ENCODE data around the gene MYRIP.
"Not testable (repeated sequence)": the region's sequence is repeated elsewhere in the genome, so short reads cannot be mapped to it uniquely, and the experiment has no call there.

MYRIP gene

GRCh38 chr3:40055361-40055760 lies 246.0 kb downstream of the MYRIP start:
- Histone ChIP-seq H3K4me3 (ENCODE audit: low read depth, low read length) (no peak overlapping the region), H3K27me3 (ENCODE audit: control insufficient read depth, insufficient read depth, low read length) (no peaks in the 10 kb centered on the region), H3K36me3 (ENCODE audit: control insufficient read depth, insufficient read depth, low read length) (no peaks in the 10 kb centered on the region), H3K9me3 (ENCODE audit: control insufficient read depth, insufficient read depth, low read depth, low read length) (no peaks in the 10 kb centered on the region), H3K27ac (ENCODE audit: low read depth, low read length) (no peak overlapping the region), H3K9ac (ENCODE audit: low read length) (no peak overlapping the region), H3K4me1 (ENCODE audit: control insufficient read depth, insufficient read depth, low read length) (no peaks in the 10 kb centered on the region)

- Histone ChIP-seq H3K27me3 (ENCODE audit: control insufficient read depth, insufficient read depth, low read length) (no peaks in the 10 kb centered on the region), H3K4me3 (ENCODE audit: low read depth, low read length) (no peak overlapping the region), H3K36me3 (ENCODE audit: control insufficient read depth, insufficient read depth, low read length) (no peaks in the 10 kb centered on the region), H3K9ac (ENCODE audit: low read length) (no peak overlapping the region), H3K4me1 (ENCODE audit: control insufficient read depth, insufficient read depth, low read length) (no peaks in the 10 kb centered on the region), H3K27ac (ENCODE audit: low read depth, low read length) (no peak overlapping the region), H3K9me3 (ENCODE audit: control insufficient read depth, insufficient read depth, low read depth, low read length) (no peaks in the 10 kb centered on the region)
These were observed 246.5 kb downstream of the MYRIP start for GRCh38 chr3:40055956-40056355.

GRCh38 chr3:40057077-40057476 lies 247.7 kb downstream of the MYRIP start:
- Histone ChIP-seq H3K9ac (ENCODE audit: low read length) (no peak overlapping the region), H3K36me3 (ENCODE audit: control insufficient read depth, insufficient read depth, low read length) (no peaks in the 10 kb centered on the region), H3K4me1 (ENCODE audit: control insufficient read depth, insufficient read depth, low read length) (no peaks in the 10 kb centered on the region)

DNA sequence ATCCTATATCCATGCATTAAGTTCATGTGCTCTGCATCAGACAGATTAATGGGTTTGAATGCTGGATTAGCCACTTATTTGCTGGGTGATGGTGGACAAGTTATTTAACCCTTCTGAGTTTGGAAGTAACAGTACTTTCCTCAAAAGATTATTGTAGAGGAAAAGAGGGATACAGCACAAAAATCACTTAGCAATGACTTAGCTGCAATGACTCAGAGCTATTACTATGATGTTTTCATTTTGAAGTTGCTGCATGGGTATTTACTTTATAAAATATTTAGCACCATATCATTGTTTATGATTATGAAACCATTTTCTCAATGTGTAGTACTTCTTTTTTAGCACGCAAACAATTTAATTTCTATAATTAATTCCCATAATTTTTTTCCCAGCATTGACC lies 248.4 kb downstream of the MYRIP start:
- Histone ChIP-seq H3K27me3 (ENCODE audit: control insufficient read depth, insufficient read depth, low read length) (no peaks in the 10 kb centered on the region), H3K9me3 (ENCODE audit: control insufficient read depth, insufficient read depth, low read depth, low read length) (no peaks in the 10 kb centered on the region), H3K9ac (ENCODE audit: low read length) (no peak overlapping the region), H3K4me3 (ENCODE audit: low read depth, low read length) (no peak overlapping the region), H3K27ac (ENCODE audit: low read depth, low read length) (no peak overlapping the region), H3K36me3 (ENCODE audit: control insufficient read depth, insufficient read depth, low read length) (no peaks in the 10 kb centered on the region), H3K4me1 (ENCODE audit: control insufficient read depth, insufficient read depth, low read length) (no peaks in the 10 kb centered on the region)

More at GRCh38 chr3:40057077-40057476, 247.7 kb downstream of the MYRIP start:
- H3K27ac ChIP-seq (ENCODE audit: low read depth, low read length): no peak overlapping the region
- no peaks in the 10 kb centered on the region for H3K9me3 ChIP-seq (ENCODE audit: control insufficient read depth, insufficient read depth, low read depth, low read length)
- H3K27me3 ChIP-seq (ENCODE audit: control insufficient read depth, insufficient read depth, low read length): no peaks in the 10 kb centered on the region
- no peak overlapping the region for H3K4me3 ChIP-seq (ENCODE audit: low read depth, low read length)

- H3K4me1 ChIP-seq (ENCODE audit: control insufficient read depth, insufficient read depth, low read length): peaks cover 4% of the 10 kb centered on the region; the same call in 1 of the 2 replicates
- no peak overlapping the region for H3K4me3 ChIP-seq (ENCODE audit: low read depth, low read length)
- no peak overlapping the region for H3K9ac ChIP-seq (ENCODE audit: low read length)
- H3K36me3 ChIP-seq (ENCODE audit: control insufficient read depth, insufficient read depth, low read length): no peaks in the 10 kb centered on the region
- H3K27ac ChIP-seq (ENCODE audit: low read depth, low read length): no peak overlapping the region
- no peaks in the 10 kb centered on the region for H3K27me3 ChIP-seq (ENCODE audit: control insufficient read depth, insufficient read depth, low read length)
- no peaks in the 10 kb centered on the region for H3K9me3 ChIP-seq (ENCODE audit: control insufficient read depth, insufficient read depth, low read depth, low read length)
These were observed 259.2 kb downstream of the MYRIP start for GRCh38 chr3:40068636-40069035.

- H3K27me3 ChIP-seq (ENCODE audit: control insufficient read depth, insufficient read depth, low read length): no peaks in the 10 kb centered on the region
- peaks cover 4% of the 10 kb centered on the region; the same call in 1 of the 2 replicates for H3K4me1 ChIP-seq (ENCODE audit: control insufficient read depth, insufficient read depth, low read length)
- H3K4me3 ChIP-seq (ENCODE audit: low read depth, low read length): no peak overlapping the region
- H3K27ac ChIP-seq (ENCODE audit: low read depth, low read length): no peak overlapping the region
- no peaks in the 10 kb centered on the region for H3K9me3 ChIP-seq (ENCODE audit: control insufficient read depth, insufficient read depth, low read depth, low read length)
- no peak overlapping the region for H3K9ac ChIP-seq (ENCODE audit: low read length)
- no peaks in the 10 kb centered on the region for H3K36me3 ChIP-seq (ENCODE audit: control insufficient read depth, insufficient read depth, low read length)
These were observed 261.4 kb downstream of the MYRIP start for GRCh38 chr3:40070816-40071215.

DNA sequence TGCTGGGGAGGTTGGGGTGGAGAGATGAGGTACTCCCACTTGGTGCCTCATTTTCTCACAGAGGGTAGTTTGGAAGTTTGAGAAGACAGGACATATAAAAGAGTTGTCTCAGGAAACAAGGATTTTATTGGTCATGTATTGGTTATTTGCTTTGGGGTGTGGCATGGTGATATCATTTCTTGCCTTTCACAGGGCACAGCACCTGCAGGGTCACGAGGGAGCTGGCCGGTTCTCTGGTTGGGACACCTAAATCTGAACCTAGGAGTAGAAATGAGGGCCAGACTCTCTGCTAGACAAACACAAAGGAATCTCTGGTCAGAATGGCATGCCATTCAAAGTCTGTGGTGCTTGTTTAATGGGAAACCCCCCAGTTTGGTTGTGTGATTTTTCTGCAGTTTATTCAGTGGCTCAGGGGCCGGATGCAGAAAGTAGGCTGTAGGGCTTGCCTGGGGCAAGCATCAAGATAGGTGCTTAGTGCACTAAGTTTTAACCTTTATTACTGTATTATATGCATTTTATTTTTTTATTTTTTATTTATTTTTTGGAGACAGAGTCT lies 262.4 kb downstream of the MYRIP start:
- no peaks in the 10 kb centered on the region for H3K9me3 ChIP-seq (ENCODE audit: control insufficient read depth, insufficient read depth, low read depth, low read length)
- H3K4me3 ChIP-seq (ENCODE audit: low read depth, low read length): no peak overlapping the region
- no peaks in the 10 kb centered on the region for H3K36me3 ChIP-seq (ENCODE audit: control insufficient read depth, insufficient read depth, low read length)

GRCh38 chr3:40073310-40074007 lies 264.1 kb downstream of the MYRIP start:
- Histone ChIP-seq H3K9me3 (ENCODE audit: control insufficient read depth, insufficient read depth, low read depth, low read length) (no peaks in the 10 kb centered on the region), H3K9ac (ENCODE audit: low read length) (no peak overlapping the region), H3K27ac (ENCODE audit: low read depth, low read length) (no peak overlapping the region), H3K4me3 (ENCODE audit: low read depth, low read length) (no peak overlapping the region), H3K4me1 (ENCODE audit: control insufficient read depth, insufficient read depth, low read length) (peaks cover 4% of the 10 kb centered on the region; the same call in 1 of the 2 replicates), H3K27me3 (ENCODE audit: control insufficient read depth, insufficient read depth, low read length) (no peaks in the 10 kb centered on the region), H3K36me3 (ENCODE audit: control insufficient read depth, insufficient read depth, low read length) (no peaks in the 10 kb centered on the region)

More for the DNA sequence above, 262.4 kb downstream of the MYRIP start:
- H3K27me3 ChIP-seq (ENCODE audit: control insufficient read depth, insufficient read depth, low read length): no peaks in the 10 kb centered on the region
- peaks cover 4% of the 10 kb centered on the region; the same call in 1 of the 2 replicates for H3K4me1 ChIP-seq (ENCODE audit: control insufficient read depth, insufficient read depth, low read length)
- H3K9ac ChIP-seq (ENCODE audit: low read length): no peak overlapping the region
- H3K27ac ChIP-seq (ENCODE audit: low read depth, low read length): no peak overlapping the region

GRCh38 chr3:40077139-40077538 lies 267.7 kb downstream of the MYRIP start:
- not testable (repeated sequence) for H3K36me3 ChIP-seq (ENCODE audit: control insufficient read depth, insufficient read depth, low read length); H3K4me3 ChIP-seq (ENCODE audit: low read depth, low read length); H3K27me3 ChIP-seq (ENCODE audit: control insufficient read depth, insufficient read depth, low read length); H3K4me1 ChIP-seq (ENCODE audit: control insufficient read depth, insufficient read depth, low read length); H3K9ac ChIP-seq (ENCODE audit: low read length); H3K27ac ChIP-seq (ENCODE audit: low read depth, low read length); H3K9me3 ChIP-seq (ENCODE audit: control insufficient read depth, insufficient read depth, low read depth, low read length)

GRCh38 chr3:40077828-40078492 lies 268.6 kb downstream of the MYRIP start:
- not testable (repeated sequence) for H3K4me1 ChIP-seq (ENCODE audit: control insufficient read depth, insufficient read depth, low read length); H3K4me3 ChIP-seq (ENCODE audit: low read depth, low read length); H3K27ac ChIP-seq (ENCODE audit: low read depth, low read length); H3K9ac ChIP-seq (ENCODE audit: low read length); H3K27me3 ChIP-seq (ENCODE audit: control insufficient read depth, insufficient read depth, low read length); H3K36me3 ChIP-seq (ENCODE audit: control insufficient read depth, insufficient read depth, low read length); H3K9me3 ChIP-seq (ENCODE audit: control insufficient read depth, insufficient read depth, low read depth, low read length)

DNA sequence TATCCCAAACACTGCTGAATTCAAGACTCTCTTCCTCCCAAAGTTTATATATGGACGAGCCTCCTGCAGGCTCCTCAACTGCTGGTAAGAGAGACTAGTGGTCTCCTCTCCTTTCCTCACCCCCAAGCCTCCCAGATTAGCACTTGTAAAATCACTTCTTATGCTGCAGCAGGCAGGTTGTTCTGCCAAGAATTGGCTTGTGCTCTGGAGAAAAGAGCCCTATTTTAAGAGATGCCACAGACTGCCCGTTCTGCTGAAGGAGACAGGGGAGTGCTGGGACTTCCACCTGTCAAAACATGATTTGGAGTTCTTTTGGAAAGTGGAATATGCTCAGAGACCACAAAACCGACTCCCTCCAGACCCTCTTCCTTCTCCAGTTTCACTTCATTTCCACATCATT lies 269.2 kb downstream of the MYRIP start:
- Histone ChIP-seq H3K36me3 (ENCODE audit: control insufficient read depth, insufficient read depth, low read length) (no peaks in the 10 kb centered on the region), H3K9me3 (ENCODE audit: control insufficient read depth, insufficient read depth, low read depth, low read length) (peaks cover 4% of the 10 kb centered on the region; the same call in 1 of the 2 replicates), H3K4me1 (ENCODE audit: control insufficient read depth, insufficient read depth, low read length) (0 out of 2 replicates have a peak, but pooled peaks cover under 1% of the 10 kb centered on the region), H3K4me3 (ENCODE audit: low read depth, low read length) (no peak overlapping the region), H3K27ac (ENCODE audit: low read depth, low read length) (no peak overlapping the region), H3K9ac (ENCODE audit: low read length) (no peak overlapping the region), H3K27me3 (ENCODE audit: control insufficient read depth, insufficient read depth, low read length) (no peaks in the 10 kb centered on the region)

Data from HUES6 (cell line).